ENCODE measurements around the gene SESN2. TPM values are rescaled to one million over a fixed set of nuclear protein-coding genes. Genes with fewer than 3 reads are reported as not detected.

The SESN2 gene
- total RNA-seq, 4 donors from 2014 or later = 25.1 to 44.5 (median 30.5) TPM

DNA sequence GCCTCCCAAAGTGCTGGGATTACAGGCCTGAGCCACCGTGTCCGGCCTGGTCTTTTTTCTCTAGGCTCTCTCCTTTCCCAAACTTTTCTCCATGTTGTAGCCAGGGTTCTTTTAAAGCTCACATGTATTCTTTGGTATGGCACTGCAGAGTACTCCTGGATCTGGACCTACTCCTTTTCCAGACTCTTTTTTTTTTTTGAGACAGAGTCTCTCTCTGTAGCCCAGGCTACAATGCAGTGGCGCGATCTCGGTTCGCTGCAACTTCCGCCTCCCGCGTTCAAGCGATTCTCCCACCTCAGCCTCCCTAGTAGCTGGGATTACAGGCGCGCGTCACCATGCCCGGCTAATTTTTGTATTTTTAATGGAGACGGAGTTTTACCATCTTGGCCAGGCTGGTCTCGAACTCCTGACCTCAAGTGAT lies 68.9 kb downstream of the SESN2 start:
- no peak for DNase-seq
- intact Hi-C loops (cut with DNase I; ENCODE audit: low total_unique reads) = loop anchor here (10.0 kb wide), 1 partner anchor 73 kb away; the partner anchor contains the start of gene SESN2
- 77 to 86% methylated on average over 3 to 16 of the region's 16 CpGs for WGBS, 2 donors (ENCODE audit: low coverage in 1 of 2)

GRCh38 chr1:28329395-28330153 lies 70.3 kb downstream of the SESN2 start:
- peak overlapping the region; percentile 56 to 84 (median 70) for H3K4me3 ChIP-seq
- WGBS, 2 donors (ENCODE audit: low coverage in 1 of 2) = 33 to 100% methylated on average over 2 to 29 of the region's 29 CpGs
- in situ Hi-C loops (cut with MboI; ENCODE audit: low pct_ligation_motif_present in 1 of 4, low pct_unique_long_range_greater_than_20kb in 1 of 4, low sequenced_read_pairs in 3 of 4) (loop anchor here in 2 of 4 donors (10.0 kb wide), 1 partner anchor 75 kb away; the partner anchor contains the start of gene SESN2 (in 2 of the 2)), intact Hi-C loops (cut with DNase I; ENCODE audit: low total_unique reads) (loop anchor here (10.0 kb wide), 1 partner anchor 75 kb away; the partner anchor contains the start of gene SESN2)
- peaks cover 7 to 46% (median 32%) of the 10 kb centered on the region in 4 donors for H3K4me1 ChIP-seq
- no peaks in the 10 kb centered on the region for H3K27me3 ChIP-seq
- TF ChIP-seq POLR2A (IDR thresholded peaks at IDR 0.05) = no peak
- TF ChIP-seq, protein P1, sequence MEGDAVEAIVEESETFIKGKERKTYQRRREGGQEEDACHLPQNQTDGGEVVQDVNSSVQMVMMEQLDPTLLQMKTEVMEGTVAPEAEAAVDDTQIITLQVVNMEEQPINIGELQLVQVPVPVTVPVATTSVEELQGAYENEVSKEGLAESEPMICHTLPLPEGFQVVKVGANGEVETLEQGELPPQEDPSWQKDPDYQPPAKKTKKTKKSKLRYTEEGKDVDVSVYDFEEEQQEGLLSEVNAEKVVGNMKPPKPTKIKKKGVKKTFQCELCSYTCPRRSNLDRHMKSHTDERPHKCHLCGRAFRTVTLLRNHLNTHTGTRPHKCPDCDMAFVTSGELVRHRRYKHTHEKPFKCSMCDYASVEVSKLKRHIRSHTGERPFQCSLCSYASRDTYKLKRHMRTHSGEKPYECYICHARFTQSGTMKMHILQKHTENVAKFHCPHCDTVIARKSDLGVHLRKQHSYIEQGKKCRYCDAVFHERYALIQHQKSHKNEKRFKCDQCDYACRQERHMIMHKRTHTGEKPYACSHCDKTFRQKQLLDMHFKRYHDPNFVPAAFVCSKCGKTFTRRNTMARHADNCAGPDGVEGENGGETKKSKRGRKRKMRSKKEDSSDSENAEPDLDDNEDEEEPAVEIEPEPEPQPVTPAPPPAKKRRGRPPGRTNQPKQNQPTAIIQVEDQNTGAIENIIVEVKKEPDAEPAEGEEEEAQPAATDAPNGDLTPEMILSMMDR (IDR thresholded peaks at IDR 0.05) = peak in 4 of 5 experiments; percentile 8 to 52 (median 27)
- peak; percentile 31 for DNase-seq
- peaks cover 0 to 30% (median 9%) of the 10 kb centered on the region in 4 donors for H3K36me3 ChIP-seq
- no peaks in the 10 kb centered on the region for H3K9me3 ChIP-seq
- peak overlapping the region; percentile 85 to 97 (median 92) for H3K27ac ChIP-seq

More for the DNA sequence above, 68.9 kb downstream of the SESN2 start:
- H3K4me1 ChIP-seq = peaks cover 7 to 57% (median 40%) of the 10 kb centered on the region in 4 donors
- H3K9me3 ChIP-seq = no peaks in the 10 kb centered on the region
- peak overlapping the region; percentile 85 to 97 (median 92) for H3K27ac ChIP-seq
- in situ Hi-C loops (cut with MboI; ENCODE audit: low pct_ligation_motif_present in 1 of 4, low pct_unique_long_range_greater_than_20kb in 1 of 4, low sequenced_read_pairs in 3 of 4) = loop anchor here in 2 of 4 donors (10.0 kb wide), 1 partner anchor 73 kb away; the partner anchor contains the start of gene SESN2 (in 2 of the 2)
- no peaks in the 10 kb centered on the region for H3K27me3 ChIP-seq
- H3K4me3 ChIP-seq = peak overlapping the region in 3 of 4 donors; percentile 56 to 84 (median 70)
- TF ChIP-seq EP300 (IDR thresholded peaks at IDR 0.05; ENCODE audit: low read depth) = no peak
- TF ChIP-seq POLR2A (IDR thresholded peaks at IDR 0.05) = no peak
- TF ChIP-seq POLR2AphosphoS5 (IDR thresholded peaks at IDR 0.05) = no peak
- TF ChIP-seq, protein P1 (IDR thresholded peaks at IDR 0.05) = no peak
- peaks cover 0 to 19% (median 8%) of the 10 kb centered on the region in 4 donors for H3K36me3 ChIP-seq

Other genes with a start within 250 kb of the SESN2 start
- 10 to 100 TPM; 14.6 to 50.2 (median 18.5) TPM for gene EYA3, start 170.9 kb upstream of the SESN2 start, total RNA-seq
- 10 to 100 TPM in 1 of 4 donors, 1 to 10 TPM in 3; 2.0 to 51.7 (median 4.2) TPM for gene PTAFR, start 82.8 kb upstream of the SESN2 start, total RNA-seq
- 10 to 100 TPM; 33.3 to 68.7 (median 46.8) TPM for gene DNAJC8, start 26.5 kb upstream of the SESN2 start, total RNA-seq
- 100 to 1,000 TPM; 131 to 503 (median 344) TPM for gene ATP5IF1, start 23.4 kb upstream of the SESN2 start, total RNA-seq
- gene MED18, start 69.5 kb downstream of the SESN2 start, total RNA-seq = 10 to 100 TPM; 12.1 to 36.3 (median 27.4) TPM
- 10 to 100 TPM; 31.4 to 51.1 (median 41.6) TPM for gene PHACTR4, start 110.2 kb downstream of the SESN2 start, total RNA-seq
- gene RCC1, start 246.5 kb downstream of the SESN2 start, total RNA-seq = 10 to 100 TPM; 13.0 to 87.9 (median 36.3) TPM